IPS-18a (cell line): Measurements from ENCODE around the gene LONP2.

ENCODE experiments used
- H3K27ac ChIP-seq: one replicate; pipeline ENCODE4 v1.5.1; 2013; ENCODE audit warnings: low read length
- H3K27me3 ChIP-seq: one replicate; pipeline ENCODE4 v1.6.1; 2013; ENCODE audit warnings: mild to moderate bottlenecking, low read length; ENCODE audit not compliant: control insufficient read depth, insufficient read depth
- H3K36me3 ChIP-seq: one replicate; pipeline ENCODE4 v1.6.1; 2013; ENCODE audit warnings: low read depth, low read length; ENCODE audit not compliant: control insufficient read depth
- H3K4me1 ChIP-seq: one replicate; pipeline ENCODE4 v1.6.1; 2013; ENCODE audit warnings: low read depth, low read length; ENCODE audit not compliant: control insufficient read depth
- H3K4me3 ChIP-seq: one replicate; pipeline ENCODE4 v1.5.1; 2013; ENCODE audit warnings: low read length
- H3K9ac ChIP-seq: one replicate; pipeline ENCODE4 v1.6.1; 2013; ENCODE audit warnings: mild to moderate bottlenecking, low read length, moderate library complexity
- H3K9me3 ChIP-seq: one replicate; pipeline ENCODE4 v1.6.1; 2013; ENCODE audit warnings: low read depth, low read length; ENCODE audit not compliant: control insufficient read depth

LONP2 gene

GRCh38 chr16:48244080-48244862 lies at the start of gene LONP2:
Gene LONP2 (plus strand): TSS chr16:48244300. CDS start chr16:48244389, 89 bp downstream.
- no peaks in the 10 kb centered on the region for H3K9me3 ChIP-seq
- H3K27ac ChIP-seq = no peak within 1 kb of the TSS

GRCh38 chr16:48194828-48195556 lies 49.1 kb upstream of the LONP2 start:
- H3K9me3 ChIP-seq = no peaks in the 10 kb centered on the region
- no peaks in the 10 kb centered on the region for H3K27me3 ChIP-seq
- no peaks in the 10 kb centered on the region for H3K36me3 ChIP-seq
- H3K4me1 ChIP-seq = no peaks in the 10 kb centered on the region
- H3K4me3 ChIP-seq = no peak overlapping the region
- H3K27ac ChIP-seq = no peak overlapping the region
- H3K9ac ChIP-seq = no peak overlapping the region

More at GRCh38 chr16:48244080-48244862, at the start of gene LONP2:
- peak within 1 kb of the TSS; percentile 96 for H3K4me3 ChIP-seq
- no peaks in the 10 kb centered on the region for H3K27me3 ChIP-seq
- peak within 1 kb of the TSS; percentile 60 for H3K9ac ChIP-seq
- peaks cover 5% of the 10 kb centered on the region for H3K4me1 ChIP-seq
- H3K36me3 ChIP-seq = no peaks in the 10 kb centered on the region

- Histone ChIP-seq H3K9me3 (no peaks in the 10 kb centered on the region), H3K9ac (no peak overlapping the region), H3K4me3 (no peak overlapping the region), H3K36me3 (no peaks in the 10 kb centered on the region), H3K27ac (no peak overlapping the region), H3K4me1 (no peaks in the 10 kb centered on the region), H3K27me3 (no peaks in the 10 kb centered on the region)
Observed at GRCh38 chr16:48197294-48197693, 46.8 kb upstream of the LONP2 start.

GRCh38 chr16:48201515-48202201 lies 42.4 kb upstream of the LONP2 start:
- Histone ChIP-seq H3K27me3 (no peaks in the 10 kb centered on the region), H3K4me3 (no peak overlapping the region), H3K4me1 (no peaks in the 10 kb centered on the region), H3K9ac (no peak overlapping the region), H3K27ac (no peak overlapping the region), H3K9me3 (no peaks in the 10 kb centered on the region), H3K36me3 (no peaks in the 10 kb centered on the region)

GRCh38 chr16:48203974-48204824 lies 39.9 kb upstream of the LONP2 start:
- Histone ChIP-seq H3K9ac (no peak overlapping the region), H3K36me3 (no peaks in the 10 kb centered on the region), H3K4me1 (no peaks in the 10 kb centered on the region), H3K27me3 (no peaks in the 10 kb centered on the region), H3K4me3 (no peak overlapping the region), H3K9me3 (no peaks in the 10 kb centered on the region), H3K27ac (no peak overlapping the region)

- H3K9me3 ChIP-seq = no peaks in the 10 kb centered on the region
- no peaks in the 10 kb centered on the region for H3K36me3 ChIP-seq
- H3K4me1 ChIP-seq = no peaks in the 10 kb centered on the region
- no peak overlapping the region for H3K9ac ChIP-seq
- H3K27me3 ChIP-seq = no peaks in the 10 kb centered on the region
- H3K27ac ChIP-seq = no peak overlapping the region
- H3K4me3 ChIP-seq = no peak overlapping the region
Observed at GRCh38 chr16:48204825-48205151, 39.3 kb upstream of the LONP2 start.

- H3K27me3 ChIP-seq = no peaks in the 10 kb centered on the region
- H3K4me3 ChIP-seq = no peak overlapping the region
- H3K27ac ChIP-seq = no peak overlapping the region
- H3K4me1 ChIP-seq = no peaks in the 10 kb centered on the region
- no peak overlapping the region for H3K9ac ChIP-seq
- no peaks in the 10 kb centered on the region for H3K9me3 ChIP-seq
- H3K36me3 ChIP-seq = no peaks in the 10 kb centered on the region
Observed at GRCh38 chr16:48206594-48207242, 37.4 kb upstream of the LONP2 start.

GRCh38 chr16:48210747-48211146 lies 33.4 kb upstream of the LONP2 start:
- no peak overlapping the region for H3K4me3 ChIP-seq
- H3K4me1 ChIP-seq = no peaks in the 10 kb centered on the region

GRCh38 chr16:48212033-48212432 lies 32.1 kb upstream of the LONP2 start:
- Histone ChIP-seq H3K27me3 (no peaks in the 10 kb centered on the region), H3K27ac (no peak overlapping the region), H3K9me3 (no peaks in the 10 kb centered on the region), H3K4me3 (no peak overlapping the region), H3K9ac (no peak overlapping the region), H3K4me1 (no peaks in the 10 kb centered on the region), H3K36me3 (no peaks in the 10 kb centered on the region)

More at GRCh38 chr16:48210747-48211146, 33.4 kb upstream of the LONP2 start:
- no peaks in the 10 kb centered on the region for H3K9me3 ChIP-seq
- H3K36me3 ChIP-seq = no peaks in the 10 kb centered on the region
- H3K27ac ChIP-seq = no peak overlapping the region
- no peaks in the 10 kb centered on the region for H3K27me3 ChIP-seq
- H3K9ac ChIP-seq = no peak overlapping the region

- Histone ChIP-seq H3K9me3 (no peaks in the 10 kb centered on the region), H3K27me3 (no peaks in the 10 kb centered on the region), H3K36me3 (no peaks in the 10 kb centered on the region), H3K27ac (no peak overlapping the region), H3K9ac (no peak overlapping the region), H3K4me3 (no peak overlapping the region), H3K4me1 (no peaks in the 10 kb centered on the region)
Observed at GRCh38 chr16:48215738-48216137, 28.4 kb upstream of the LONP2 start.
